ENCODE results near the gene SELP. TPM values are rescaled to one million over a fixed set of nuclear protein-coding genes. Genes with fewer than 3 reads are reported as not detected.

The SELP gene
- total and polyA plus RNA-seq, 5 donors from 2014 or later, result 12.1 to 25.2 (median 22.2) TPM

GRCh38 chr1:169623132-169623926 is 6.6 kb downstream of the SELP start:
- Mint-ChIP-seq H3K4me3 (peak overlapping the region in 1 of 4 donors; percentile 25), H3K36me3 (peaks cover 19% of the 10 kb centered on the region), H3K27me3 (no peaks in the 10 kb centered on the region), H3K9me3 (peaks cover 0 to 5% (median 0%) of the 10 kb centered on the region in 7 donors), H3K4me1 (peaks cover 6 to 57% (median 43%) of the 10 kb centered on the region in 4 donors), H3K27ac (peak overlapping the region; percentile 78 to 93 (median 85))
- peak in 1 of 2 donors; percentile 45 for ATAC-seq (ENCODE audit: low read depth in 2 of 2)
- H3K4me1 ChIP-seq (ENCODE audit: control insufficient read depth, insufficient read depth, low read length, poor library complexity, severe bottlenecking), result peaks cover 23% of the 10 kb centered on the region
- H3K27ac ChIP-seq (ENCODE audit: insufficient read depth, low read length, poor library complexity, severe bottlenecking), result no peak overlapping the region
- no peaks in the 10 kb centered on the region for H3K27me3 ChIP-seq (ENCODE audit: control insufficient read depth, insufficient read depth, low read length)
- DNase-seq, result no peak
- no peaks in the 10 kb centered on the region for H3K36me3 ChIP-seq (ENCODE audit: control insufficient read depth, insufficient read depth, low read length)
- no peaks in the 10 kb centered on the region for H3K9me3 ChIP-seq (ENCODE audit: control insufficient read depth in 2 of 2, low read length in 2 of 2)
- H3K4me3 ChIP-seq (ENCODE audit: low read depth, low read length), result no peak overlapping the region

GRCh38 chr1:169620565-169620964 is 9.4 kb downstream of the SELP start:
- H3K4me1 Mint-ChIP-seq, result peaks cover 0 to 43% (median 30%) of the 10 kb centered on the region in 4 donors
- H3K36me3 Mint-ChIP-seq, result peaks cover 27% of the 10 kb centered on the region
- H3K27me3 Mint-ChIP-seq, result no peaks in the 10 kb centered on the region
- Histone ChIP-seq H3K36me3 (ENCODE audit: control insufficient read depth, insufficient read depth, low read length) (peaks cover 11% of the 10 kb centered on the region), H3K9me3 (ENCODE audit: control insufficient read depth in 2 of 2, low read length in 2 of 2) (no peaks in the 10 kb centered on the region), H3K27ac (ENCODE audit: insufficient read depth, low read length, poor library complexity, severe bottlenecking) (no peak overlapping the region), H3K4me3 (ENCODE audit: low read depth, low read length) (no peak overlapping the region), H3K4me1 (ENCODE audit: control insufficient read depth, insufficient read depth, low read length, poor library complexity, severe bottlenecking) (peaks cover 20% of the 10 kb centered on the region), H3K27me3 (ENCODE audit: control insufficient read depth, insufficient read depth, low read length) (no peaks in the 10 kb centered on the region)
- ATAC-seq (ENCODE audit: low read depth in 2 of 2), result no peak
- H3K27ac Mint-ChIP-seq, result peak overlapping the region in 1 of 3 donors; percentile 53
- H3K4me3 Mint-ChIP-seq, result no peak overlapping the region
- H3K9me3 Mint-ChIP-seq, result peaks cover 0 to 3% (median 0%) of the 10 kb centered on the region in 7 donors
- no peak for DNase-seq

GRCh38 chr1:169618367-169618766 is 11.6 kb downstream of the SELP start:
- H3K27me3 Mint-ChIP-seq, result no peaks in the 10 kb centered on the region
- no peak for DNase-seq
- no peak overlapping the region for H3K27ac Mint-ChIP-seq
- no peaks in the 10 kb centered on the region for H3K27me3 ChIP-seq (ENCODE audit: control insufficient read depth, insufficient read depth, low read length)
- H3K27ac ChIP-seq (ENCODE audit: insufficient read depth, low read length, poor library complexity, severe bottlenecking), result no peak overlapping the region
- H3K36me3 ChIP-seq (ENCODE audit: control insufficient read depth, insufficient read depth, low read length), result peaks cover 16% of the 10 kb centered on the region
- peaks cover 5% of the 10 kb centered on the region for H3K4me1 ChIP-seq (ENCODE audit: control insufficient read depth, insufficient read depth, low read length, poor library complexity, severe bottlenecking)
- H3K4me3 ChIP-seq (ENCODE audit: low read depth, low read length), result no peak overlapping the region
- ATAC-seq (ENCODE audit: low read depth in 2 of 2), result no peak
- no peaks in the 10 kb centered on the region for H3K9me3 ChIP-seq (ENCODE audit: control insufficient read depth in 2 of 2, low read length in 2 of 2)
- H3K4me3 Mint-ChIP-seq, result no peak overlapping the region
- peaks cover 0 to 25% (median 13%) of the 10 kb centered on the region in 4 donors for H3K4me1 Mint-ChIP-seq
- peaks cover 41% of the 10 kb centered on the region for H3K36me3 Mint-ChIP-seq
- H3K9me3 Mint-ChIP-seq, result peaks cover 0 to 3% (median 0%) of the 10 kb centered on the region in 7 donors

- ATAC-seq (ENCODE audit: low read depth in 2 of 2) (no peak), DNase-seq (no peak)
- Mint-ChIP-seq H3K27ac (peak overlapping the region in 2 of 3 donors; percentile 1 to 77), H3K27me3 (no peaks in the 10 kb centered on the region), H3K36me3 (peaks cover 50% of the 10 kb centered on the region), H3K9me3 (peaks cover 0 to under 1% (median 0%) of the 10 kb centered on the region in 7 donors), H3K4me3 (no peak overlapping the region), H3K4me1 (peaks cover 0 to 18% (median 8%) of the 10 kb centered on the region in 4 donors)
- no peak overlapping the region for H3K27ac ChIP-seq (ENCODE audit: insufficient read depth, low read length, poor library complexity, severe bottlenecking)
- peaks cover 40% of the 10 kb centered on the region for H3K36me3 ChIP-seq (ENCODE audit: control insufficient read depth, insufficient read depth, low read length)
- H3K4me3 ChIP-seq (ENCODE audit: low read depth, low read length), result no peak overlapping the region
- H3K9me3 ChIP-seq (ENCODE audit: control insufficient read depth in 2 of 2, low read length in 2 of 2), result no peaks in the 10 kb centered on the region
- no peaks in the 10 kb centered on the region for H3K27me3 ChIP-seq (ENCODE audit: control insufficient read depth, insufficient read depth, low read length)
- no peaks in the 10 kb centered on the region for H3K4me1 ChIP-seq (ENCODE audit: control insufficient read depth, insufficient read depth, low read length, poor library complexity, severe bottlenecking)
These were observed 14.1 kb downstream of the SELP start for GRCh38 chr1:169615803-169616202.

GRCh38 chr1:169610858-169611257 is 19.1 kb downstream of the SELP start:
- no peaks in the 10 kb centered on the region for H3K27me3 ChIP-seq (ENCODE audit: control insufficient read depth, insufficient read depth, low read length)

GRCh38 chr1:169610108-169610507 is 19.8 kb downstream of the SELP start:
- H3K27ac Mint-ChIP-seq, result no peak overlapping the region
- Histone ChIP-seq H3K4me1 (ENCODE audit: control insufficient read depth, insufficient read depth, low read length, poor library complexity, severe bottlenecking) (peaks cover 7% of the 10 kb centered on the region), H3K4me3 (ENCODE audit: low read depth, low read length) (no peak overlapping the region), H3K36me3 (ENCODE audit: control insufficient read depth, insufficient read depth, low read length) (peaks cover 30% of the 10 kb centered on the region), H3K27ac (ENCODE audit: insufficient read depth, low read length, poor library complexity, severe bottlenecking) (no peak overlapping the region), H3K9me3 (ENCODE audit: control insufficient read depth in 2 of 2, low read length in 2 of 2) (no peaks in the 10 kb centered on the region), H3K27me3 (ENCODE audit: control insufficient read depth, insufficient read depth, low read length) (no peaks in the 10 kb centered on the region)
- DNase-seq, result no peak
- H3K4me1 Mint-ChIP-seq, result peaks cover 6 to 19% (median 9%) of the 10 kb centered on the region in 4 donors
- no peaks in the 10 kb centered on the region for H3K27me3 Mint-ChIP-seq
- H3K4me3 Mint-ChIP-seq, result no peak overlapping the region
- no peak for ATAC-seq (ENCODE audit: low read depth in 2 of 2)
- H3K36me3 Mint-ChIP-seq, result peaks cover 34% of the 10 kb centered on the region
- H3K9me3 Mint-ChIP-seq, result no peaks in the 10 kb centered on the region

More at GRCh38 chr1:169610858-169611257, 19.1 kb downstream of the SELP start:
- no peaks in the 10 kb centered on the region for H3K9me3 ChIP-seq (ENCODE audit: control insufficient read depth in 2 of 2, low read length in 2 of 2)
- peaks cover 30% of the 10 kb centered on the region for H3K36me3 ChIP-seq (ENCODE audit: control insufficient read depth, insufficient read depth, low read length)
- no peak overlapping the region for H3K4me3 ChIP-seq (ENCODE audit: low read depth, low read length)
- H3K4me1 ChIP-seq (ENCODE audit: control insufficient read depth, insufficient read depth, low read length, poor library complexity, severe bottlenecking), result no peaks in the 10 kb centered on the region
- no peak for DNase-seq
- Mint-ChIP-seq H3K9me3 (no peaks in the 10 kb centered on the region), H3K27me3 (no peaks in the 10 kb centered on the region), H3K36me3 (peaks cover 38% of the 10 kb centered on the region), H3K4me1 (peaks cover 0 to 17% (median 7%) of the 10 kb centered on the region in 4 donors), H3K27ac (no peak overlapping the region), H3K4me3 (no peak overlapping the region)
- H3K27ac ChIP-seq (ENCODE audit: insufficient read depth, low read length, poor library complexity, severe bottlenecking), result no peak overlapping the region
- ATAC-seq (ENCODE audit: low read depth in 2 of 2), result no peak

GRCh38 chr1:169608226-169608625 is 21.7 kb downstream of the SELP start:
- peaks cover 0 to 2% (median 0%) of the 10 kb centered on the region in 7 donors for H3K9me3 Mint-ChIP-seq
- H3K27me3 Mint-ChIP-seq, result no peaks in the 10 kb centered on the region
- Histone ChIP-seq H3K27ac (ENCODE audit: insufficient read depth, low read length, poor library complexity, severe bottlenecking) (no peak overlapping the region), H3K9me3 (ENCODE audit: control insufficient read depth in 2 of 2, low read length in 2 of 2) (no peaks in the 10 kb centered on the region), H3K27me3 (ENCODE audit: control insufficient read depth, insufficient read depth, low read length) (no peaks in the 10 kb centered on the region), H3K36me3 (ENCODE audit: control insufficient read depth, insufficient read depth, low read length) (peaks cover 24% of the 10 kb centered on the region), H3K4me3 (ENCODE audit: low read depth, low read length) (no peak overlapping the region), H3K4me1 (ENCODE audit: control insufficient read depth, insufficient read depth, low read length, poor library complexity, severe bottlenecking) (peaks cover 19% of the 10 kb centered on the region)
- DNase-seq (no peak), ATAC-seq (ENCODE audit: low read depth in 2 of 2) (no peak)
- no peak overlapping the region for H3K4me3 Mint-ChIP-seq
- peaks cover 19 to 36% (median 21%) of the 10 kb centered on the region in 4 donors for H3K4me1 Mint-ChIP-seq
- H3K27ac Mint-ChIP-seq, result no peak overlapping the region
- peaks cover 26% of the 10 kb centered on the region for H3K36me3 Mint-ChIP-seq

All from CD4-positive, CD25-positive, alpha-beta regulatory T cell (primary cell).